WI38 (cell line): ENCODE results near the gene TTYH3.

Source experiments
- H3K4me3 ChIP-seq: 2 replicates; pipeline ENCODE4 v1.5.1; 2011; ENCODE audit warnings: low read depth, mild to moderate bottlenecking, control low read depth, low read length
- CTCF ChIP-seq: IDR thresholded peaks from 2 replicates; pipeline ENCODE4 v1.5.1; 2012; ENCODE audit warnings: low read depth, mild to moderate bottlenecking, control low read depth, low read length

Gene TTYH3

DNA sequence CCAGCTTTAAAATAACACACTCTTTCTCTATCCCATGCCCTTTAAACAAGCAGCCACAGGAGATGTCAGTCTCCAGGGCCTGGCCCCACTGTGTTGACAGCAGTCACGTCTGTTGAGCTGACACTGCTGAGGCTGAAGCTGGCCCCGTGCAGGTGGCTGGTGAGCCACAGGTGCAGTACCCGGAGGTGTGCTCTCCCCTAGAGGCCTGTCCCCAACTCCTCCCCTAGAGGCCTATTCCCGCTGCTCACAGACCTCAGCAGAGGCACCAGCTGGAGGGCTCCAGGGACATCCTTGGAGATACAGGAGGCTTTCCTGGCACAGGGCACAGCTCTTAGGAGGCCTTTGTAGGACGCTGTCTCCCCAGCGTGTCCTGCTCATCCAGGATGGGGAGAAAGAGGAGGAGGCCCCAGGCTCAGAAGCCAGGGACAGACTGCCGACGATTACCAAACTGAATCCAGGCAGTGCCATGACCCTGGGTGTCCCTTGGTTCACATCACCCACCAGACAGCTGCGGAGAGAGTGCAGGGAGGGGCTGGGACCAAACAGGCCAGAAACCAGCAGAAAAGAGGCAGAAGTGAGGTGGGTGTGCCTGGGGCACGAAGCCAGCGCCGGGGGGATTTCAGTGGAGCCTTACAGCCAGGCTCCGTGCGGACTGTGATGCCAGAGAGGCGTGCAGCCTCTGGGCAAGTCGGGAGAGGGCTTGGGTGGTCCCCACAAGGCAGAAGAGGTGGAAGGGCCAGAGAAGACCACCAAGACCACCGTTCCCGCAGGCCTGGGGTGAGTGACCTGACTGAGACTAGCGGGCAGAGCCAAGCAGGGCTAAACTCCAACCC is 18.5 kb upstream of the TTYH3 start:
- no peak for TF ChIP-seq CTCF
- H3K4me3 ChIP-seq = no peak overlapping the region

GRCh38 chr7:2613931-2614600 is 17.7 kb upstream of the TTYH3 start:
- TF ChIP-seq CTCF = no peak
- no peak overlapping the region for H3K4me3 ChIP-seq

GRCh38 chr7:2614631-2615330 is 17.0 kb upstream of the TTYH3 start:
- no peak for TF ChIP-seq CTCF
- H3K4me3 ChIP-seq = no peak overlapping the region

- no peak for TF ChIP-seq CTCF
- H3K4me3 ChIP-seq = no peak overlapping the region
These were observed 15.1 kb upstream of the TTYH3 start for GRCh38 chr7:2616387-2617324.

- no peak for TF ChIP-seq CTCF
- no peak overlapping the region for H3K4me3 ChIP-seq
These were observed 14.4 kb upstream of the TTYH3 start for GRCh38 chr7:2617325-2617905.

DNA sequence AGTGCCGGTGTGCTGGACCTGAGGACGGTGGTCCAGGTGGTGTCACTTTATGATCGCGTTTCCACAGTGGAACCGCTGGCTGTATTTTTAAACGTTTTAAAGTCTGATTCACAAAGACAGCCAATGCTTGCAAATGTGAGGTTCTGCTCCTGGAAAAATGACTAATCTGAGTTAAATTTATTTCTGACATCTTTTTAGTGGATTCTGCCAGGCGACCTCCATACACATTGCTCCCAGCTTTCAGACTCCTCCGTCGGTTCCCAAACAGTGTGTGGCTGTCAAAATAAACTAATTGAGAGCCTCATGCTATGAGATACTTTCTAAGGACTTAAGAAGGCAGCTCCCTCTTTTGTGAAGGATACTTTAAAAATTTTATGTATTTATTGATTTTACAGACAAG is 12.7 kb upstream of the TTYH3 start:
- no peak overlapping the region for H3K4me3 ChIP-seq
- no peak for TF ChIP-seq CTCF
